Bronchial epithelial cell (primary cell): ENCODE data around the gene RAB8B. TPM values are rescaled to one million over a fixed set of nuclear protein-coding genes. Genes with fewer than 3 reads are reported as not detected.

Experiments
- DNase-seq: peaks from one replicate; pipeline ENCODE4 v3.0.0-alpha.2; 2010; ENCODE audit warnings: low read depth
- FAIRE-seq: peaks from 2 replicates; lab custom pipeline; 2011; peaks lifted over from hg19 to GRCh38; lab: Jason Lieb, UNC
- H3K27me3 ChIP-seq: 2 replicates; pipeline ENCODE4 v1.5.1; 2011; ENCODE audit warnings: low read length; ENCODE audit not compliant: control insufficient read depth, insufficient read depth
- H3K36me3 ChIP-seq: 2 replicates; pipeline ENCODE4 v1.5.1; 2011; ENCODE audit warnings: low read length; ENCODE audit not compliant: control insufficient read depth, insufficient read depth
- H3K4me3 ChIP-seq: 2 replicates; pipeline ENCODE4 v1.5.1; 2011; ENCODE audit warnings: mild to moderate bottlenecking, low read depth, low read length, control low read depth
- total RNA-seq: library from RNA; depleted of rRNA; stranded (reverse); fragments of >200 nt; gene quantifications from 2 replicates; pipeline ENCODE4 v1.2.1, GENCODE V29; 2014
- TF ChIP-seq, protein P1 (sequence below): IDR thresholded peaks from 2 replicates; pipeline ENCODE4 v1.5.1; 2011; ENCODE audit warnings: mild to moderate bottlenecking, moderate library complexity, low read length, control low read depth, inconsistent platforms; ENCODE audit not compliant: insufficient read depth, severe bottlenecking

RAB8B gene
- total RNA-seq, 1 donor from 2014 or later = 18.7 TPM

DNA sequence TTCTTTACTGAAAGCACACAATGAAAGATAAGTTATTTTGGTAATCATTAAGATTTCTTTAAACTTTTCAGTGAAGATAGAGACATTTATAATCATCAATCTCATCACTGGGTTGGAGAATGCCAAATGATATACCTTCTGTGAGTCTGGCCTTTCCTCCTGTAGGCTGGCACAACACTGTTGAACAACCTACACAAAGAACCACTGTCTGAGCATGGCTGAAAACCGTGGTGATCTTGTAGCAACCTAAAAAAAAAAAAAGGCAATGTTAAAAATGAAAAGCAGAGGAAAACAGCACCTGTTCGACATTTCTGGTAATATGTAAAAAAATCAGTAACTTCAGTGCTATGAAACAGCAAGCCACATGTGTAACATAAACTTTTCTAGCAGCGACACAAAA, 33.9 kb upstream of the RAB8B start:
- DNase-seq (no peak), FAIRE-seq (no peak)
- no peak overlapping the region for H3K4me3 ChIP-seq
- no peaks in the 10 kb centered on the region for H3K27me3 ChIP-seq
- H3K36me3 ChIP-seq = peaks cover 3% of the 10 kb centered on the region
- TF ChIP-seq, protein P1, sequence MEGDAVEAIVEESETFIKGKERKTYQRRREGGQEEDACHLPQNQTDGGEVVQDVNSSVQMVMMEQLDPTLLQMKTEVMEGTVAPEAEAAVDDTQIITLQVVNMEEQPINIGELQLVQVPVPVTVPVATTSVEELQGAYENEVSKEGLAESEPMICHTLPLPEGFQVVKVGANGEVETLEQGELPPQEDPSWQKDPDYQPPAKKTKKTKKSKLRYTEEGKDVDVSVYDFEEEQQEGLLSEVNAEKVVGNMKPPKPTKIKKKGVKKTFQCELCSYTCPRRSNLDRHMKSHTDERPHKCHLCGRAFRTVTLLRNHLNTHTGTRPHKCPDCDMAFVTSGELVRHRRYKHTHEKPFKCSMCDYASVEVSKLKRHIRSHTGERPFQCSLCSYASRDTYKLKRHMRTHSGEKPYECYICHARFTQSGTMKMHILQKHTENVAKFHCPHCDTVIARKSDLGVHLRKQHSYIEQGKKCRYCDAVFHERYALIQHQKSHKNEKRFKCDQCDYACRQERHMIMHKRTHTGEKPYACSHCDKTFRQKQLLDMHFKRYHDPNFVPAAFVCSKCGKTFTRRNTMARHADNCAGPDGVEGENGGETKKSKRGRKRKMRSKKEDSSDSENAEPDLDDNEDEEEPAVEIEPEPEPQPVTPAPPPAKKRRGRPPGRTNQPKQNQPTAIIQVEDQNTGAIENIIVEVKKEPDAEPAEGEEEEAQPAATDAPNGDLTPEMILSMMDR = no peak

GRCh38 chr15:63156086-63156710, 33.2 kb upstream of the RAB8B start:
- peak overlapping the region; percentile 82 for H3K4me3 ChIP-seq
- FAIRE-seq (no peak), DNase-seq (peak; percentile 20)
- TF ChIP-seq, protein P1 = no peak
- H3K36me3 ChIP-seq = peaks cover 3% of the 10 kb centered on the region
- no peaks in the 10 kb centered on the region for H3K27me3 ChIP-seq

- no peak for FAIRE-seq
Measured at GRCh38 chr15:63156755-63157117, 32.7 kb upstream of the RAB8B start.

DNA sequence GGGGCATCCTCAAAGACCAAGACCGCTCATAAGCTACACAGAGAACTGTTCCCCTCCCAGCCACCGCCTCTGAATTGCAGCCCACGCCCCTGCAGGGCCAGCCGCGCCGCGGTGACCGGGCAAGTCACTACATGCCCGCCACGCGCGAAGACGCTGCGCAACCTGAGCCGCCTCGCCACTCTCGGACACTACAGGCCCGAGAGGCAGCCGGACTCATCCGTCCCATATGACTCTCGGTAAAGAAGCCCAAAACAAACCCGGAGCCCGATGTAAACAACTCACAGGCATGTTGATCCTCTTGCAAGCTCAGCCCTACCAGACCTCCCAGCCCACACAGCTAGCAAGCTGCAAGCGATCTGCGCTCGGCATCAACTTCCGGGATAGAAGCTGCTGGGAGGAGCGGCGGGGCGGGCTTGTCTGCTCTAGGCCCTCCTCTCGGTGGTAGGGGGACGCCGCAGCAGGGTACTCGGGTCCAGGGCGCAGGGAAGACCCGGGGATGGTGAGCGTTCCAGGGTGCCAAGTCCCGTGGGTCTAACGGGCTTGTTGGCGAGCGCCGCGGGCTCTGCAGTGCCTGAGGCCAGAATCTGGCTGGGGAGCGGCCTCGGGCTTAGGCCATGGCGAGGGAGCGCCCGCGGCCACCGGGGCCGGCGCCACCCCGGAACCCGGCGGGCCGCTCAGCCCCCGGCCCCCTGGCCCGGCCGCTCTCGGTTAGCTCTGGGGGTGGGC, 32.1 kb upstream of the RAB8B start, which contains the start of gene RPS27L:
Gene RPS27L, minus strand, starts transcription at position 360 of the 726 bp plus-strand sequence. Its CDS starts 72 bp downstream, at position 288.
- Histone ChIP-seq H3K36me3 (peaks cover 1% of the 10 kb centered on the region), H3K27me3 (no peaks in the 10 kb centered on the region), H3K4me3 (peak within 1 kb of the TSS; percentile 82)
- FAIRE-seq = no peak
- peak; percentile 87 for DNase-seq
- TF ChIP-seq, protein P1 = no peak

More at GRCh38 chr15:63156755-63157117, 32.7 kb upstream of the RAB8B start:
- Histone ChIP-seq H3K36me3 (peaks cover 3% of the 10 kb centered on the region), H3K27me3 (no peaks in the 10 kb centered on the region), H3K4me3 (peak overlapping the region; percentile 82)
- peak; percentile 36 for DNase-seq
- TF ChIP-seq, protein P1 = no peak

GRCh38 chr15:63157891-63158431, 31.4 kb upstream of the RAB8B start:
- Histone ChIP-seq H3K4me3 (peak overlapping the region; percentile 82), H3K36me3 (peaks cover 1% of the 10 kb centered on the region), H3K27me3 (no peaks in the 10 kb centered on the region)
- DNase-seq = peak; percentile 43
- no peak for FAIRE-seq
- TF ChIP-seq, protein P1 = peak; percentile 14
